ENCODE results near the gene HRC.

The HRC gene

GRCh38 chr19:49114630-49115363, 40.4 kb downstream of the HRC start:
- peak overlapping the region; percentile 66 for H3K4me3 ChIP-seq (ENCODE audit: low read depth, low read length)
- TF ChIP-seq CTCF (IDR thresholded peaks at IDR 0.05; ENCODE audit: low read depth, low read length) = no peak

- peak within 1 kb of the TSS; percentile 66 for H3K4me3 ChIP-seq (ENCODE audit: low read depth, low read length)
- TF ChIP-seq CTCF (IDR thresholded peaks at IDR 0.05; ENCODE audit: low read depth, low read length) = 0 out of 2 replicates have a peak, but pooled peaks have one; percentile 21
Measured at GRCh38 chr19:49113762-49114629, 41.2 kb downstream of the HRC start, which contains the start of gene LIN7B. LIN7B (plus strand) TSS chr19:49114370; CDS start chr19:49114405, 35 bp downstream.

GRCh38 chr19:49111218-49111998, 43.8 kb downstream of the HRC start:
- TF ChIP-seq CTCF (IDR thresholded peaks at IDR 0.05; ENCODE audit: low read depth, low read length) = no peak
- H3K4me3 ChIP-seq (ENCODE audit: low read depth, low read length) = no peak overlapping the region

- TF ChIP-seq CTCF (IDR thresholded peaks at IDR 0.05; ENCODE audit: low read depth, low read length) = no peak
- no peak overlapping the region for H3K4me3 ChIP-seq (ENCODE audit: low read depth, low read length)
Measured at GRCh38 chr19:49110567-49110966, 44.6 kb downstream of the HRC start.

GRCh38 chr19:49109569-49110233, 45.5 kb downstream of the HRC start:
- no peak overlapping the region for H3K4me3 ChIP-seq (ENCODE audit: low read depth, low read length)
- no peak for TF ChIP-seq CTCF (IDR thresholded peaks at IDR 0.05; ENCODE audit: low read depth, low read length)

GRCh38 chr19:49109051-49109450, 46.1 kb downstream of the HRC start:
- no peak for TF ChIP-seq CTCF (IDR thresholded peaks at IDR 0.05; ENCODE audit: low read depth, low read length)
- no peak overlapping the region for H3K4me3 ChIP-seq (ENCODE audit: low read depth, low read length)
